DND-41 (cell line): ENCODE results near the gene IL1R2.

Experiments used
- ATAC-seq: fragments of 200-7000 bp; cut with Tn5 transposase; 3 replicates; pipeline ENCODE4 v1.9.1; 2021; ENCODE audit warnings: low read depth; ENCODE audit not compliant: insufficient read depth
- DNase-seq: peaks from one replicate; pipeline ENCODE4 v3.0.0-alpha.2; 2020
- H2AFZ ChIP-seq: 2 replicates; pipeline ENCODE4 v1.6.0; 2012; ENCODE audit warnings: low read depth, low read length
- H3K27ac ChIP-seq: 2 replicates; pipeline ENCODE4 v1.5.1; 2012; ENCODE audit warnings: low read length, inconsistent platforms
- H3K27me3 ChIP-seq: fragments of 200-600 bp; sonication (generic); 2 replicates; pipeline ENCODE4 v1.6.0; 2012; ENCODE audit warnings: low read length, mild to moderate bottlenecking, inconsistent platforms; ENCODE audit not compliant: insufficient read depth, poor library complexity
- H3K36me3 ChIP-seq: 2 replicates; pipeline ENCODE4 v1.5.1; 2012; ENCODE audit warnings: low read length, inconsistent platforms; ENCODE audit not compliant: insufficient read depth
- H3K4me1 ChIP-seq: 2 replicates; pipeline ENCODE4 v1.5.1; 2012; ENCODE audit warnings: mild to moderate bottlenecking, low read length; ENCODE audit not compliant: insufficient read depth
- H3K4me2 ChIP-seq: 2 replicates; pipeline ENCODE4 v1.6.0; 2012; ENCODE audit warnings: mild to moderate bottlenecking, moderate library complexity, low read length, inconsistent platforms; ENCODE audit not compliant: insufficient read depth
- H3K4me3 ChIP-seq, 2 experiments: fragments of 200-600 bp in 1 of 2; shearing (Covaris generic) in 1 of 2; 2 replicates each; pipeline ENCODE4 v1.5.1; 2012 to 2016; ENCODE audit warnings: inconsistent platforms in 2 of 2, low read length in 2 of 2, mild to moderate bottlenecking in 2 of 2, low read depth in 1 of 2, moderate library complexity in 1 of 2
- H3K79me2 ChIP-seq: 2 replicates; pipeline ENCODE4 v1.6.0; 2012; ENCODE audit warnings: low read length, inconsistent platforms; ENCODE audit not compliant: insufficient read depth
- H3K9ac ChIP-seq: 2 replicates; pipeline ENCODE4 v1.6.0; 2012; ENCODE audit warnings: low read depth, mild to moderate bottlenecking, inconsistent platforms, low read length, moderate library complexity
- H3K9me3 ChIP-seq: 2 replicates; pipeline ENCODE4 v1.5.1; 2012; ENCODE audit warnings: low read length, moderate library complexity, mild to moderate bottlenecking, inconsistent platforms; ENCODE audit not compliant: insufficient read depth, severe bottlenecking
- H4K20me1 ChIP-seq: 2 replicates; pipeline ENCODE4 v1.6.0; 2012; ENCODE audit warnings: low read length; ENCODE audit not compliant: insufficient read depth
- EZH2 ChIP-seq: IDR thresholded peaks from 3 replicates; pipeline ENCODE4 v1.6.1; 2012; ENCODE audit warnings: borderline replicate concordance, low read depth, mild to moderate bottlenecking, moderate library complexity, low read length, inconsistent platforms; ENCODE audit not compliant: severe bottlenecking
- TF ChIP-seq, protein P1 (sequence below): IDR thresholded peaks from 2 replicates; pipeline ENCODE4 v1.5.1; 2012; ENCODE audit warnings: borderline replicate concordance, low read length, moderate library complexity, mild to moderate bottlenecking; ENCODE audit not compliant: poor library complexity, severe bottlenecking; ENCODE audit errors: extremely low read depth

IL1R2 gene

GRCh38 chr2:102075479-102075878, 83.7 kb downstream of the IL1R2 start:
- Histone ChIP-seq H3K79me2 (no peaks in the 10 kb centered on the region), H3K9me3 (no peaks in the 10 kb centered on the region), H2AFZ (no peak overlapping the region), H4K20me1 (no peaks in the 10 kb centered on the region), H3K4me2 (no peak overlapping the region), H3K4me3 (no peak overlapping the region), H3K27me3 (no peaks in the 10 kb centered on the region), H3K9ac (no peak overlapping the region), H3K36me3 (no peaks in the 10 kb centered on the region), H3K4me1 (no peaks in the 10 kb centered on the region), H3K27ac (no peak overlapping the region)
- no peak for DNase-seq
- ATAC-seq: no peak
- no peak for TF ChIP-seq EZH2
- TF ChIP-seq, protein P1, sequence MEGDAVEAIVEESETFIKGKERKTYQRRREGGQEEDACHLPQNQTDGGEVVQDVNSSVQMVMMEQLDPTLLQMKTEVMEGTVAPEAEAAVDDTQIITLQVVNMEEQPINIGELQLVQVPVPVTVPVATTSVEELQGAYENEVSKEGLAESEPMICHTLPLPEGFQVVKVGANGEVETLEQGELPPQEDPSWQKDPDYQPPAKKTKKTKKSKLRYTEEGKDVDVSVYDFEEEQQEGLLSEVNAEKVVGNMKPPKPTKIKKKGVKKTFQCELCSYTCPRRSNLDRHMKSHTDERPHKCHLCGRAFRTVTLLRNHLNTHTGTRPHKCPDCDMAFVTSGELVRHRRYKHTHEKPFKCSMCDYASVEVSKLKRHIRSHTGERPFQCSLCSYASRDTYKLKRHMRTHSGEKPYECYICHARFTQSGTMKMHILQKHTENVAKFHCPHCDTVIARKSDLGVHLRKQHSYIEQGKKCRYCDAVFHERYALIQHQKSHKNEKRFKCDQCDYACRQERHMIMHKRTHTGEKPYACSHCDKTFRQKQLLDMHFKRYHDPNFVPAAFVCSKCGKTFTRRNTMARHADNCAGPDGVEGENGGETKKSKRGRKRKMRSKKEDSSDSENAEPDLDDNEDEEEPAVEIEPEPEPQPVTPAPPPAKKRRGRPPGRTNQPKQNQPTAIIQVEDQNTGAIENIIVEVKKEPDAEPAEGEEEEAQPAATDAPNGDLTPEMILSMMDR: no peak

DNA sequence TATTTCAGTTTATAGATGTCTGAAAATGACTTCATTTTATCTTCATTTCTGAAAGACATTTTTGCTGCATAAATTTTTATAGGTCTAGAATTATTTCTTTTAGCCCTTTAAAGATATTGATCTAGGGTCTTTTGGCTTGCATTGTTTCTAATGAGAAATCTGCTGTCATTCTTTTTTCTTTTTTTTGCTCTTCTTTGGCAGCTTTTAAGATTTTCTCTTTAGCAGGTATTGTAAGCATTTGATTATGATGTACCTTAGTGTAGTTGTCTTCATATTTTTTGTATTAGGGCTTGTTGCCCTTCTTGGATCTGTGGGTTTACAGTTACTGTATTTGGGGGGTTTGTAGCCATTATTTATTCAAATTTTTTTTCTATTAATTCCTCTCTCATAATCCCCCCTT, 84.8 kb downstream of the IL1R2 start:
- no peak for DNase-seq
- TF ChIP-seq, protein P1: no peak
- TF ChIP-seq EZH2: no peak

More for the DNA sequence above, 84.8 kb downstream of the IL1R2 start:
- no peaks in the 10 kb centered on the region for H3K27me3 ChIP-seq
- no peaks in the 10 kb centered on the region for H3K9me3 ChIP-seq
- H2AFZ ChIP-seq: no peak overlapping the region
- no peak overlapping the region for H3K9ac ChIP-seq
- H3K4me1 ChIP-seq: no peaks in the 10 kb centered on the region
- H3K79me2 ChIP-seq: no peaks in the 10 kb centered on the region
- H3K4me2 ChIP-seq: no peak overlapping the region
- no peak for ATAC-seq
- H4K20me1 ChIP-seq: no peaks in the 10 kb centered on the region
- H3K27ac ChIP-seq: no peak overlapping the region
- no peaks in the 10 kb centered on the region for H3K36me3 ChIP-seq
- H3K4me3 ChIP-seq: no peak overlapping the region
